Fibroblast of lung (primary cell): Measurements from ENCODE around the gene ABHD10. TPM values are rescaled to one million over a fixed set of nuclear protein-coding genes. Genes with fewer than 3 reads are reported as not detected.

Experiments
- DNase-seq, 2 donors: peaks; one replicate each; pipeline versions ENCODE4 v3.0.0 to v3.0.0-alpha.2; 2010; ENCODE audit warnings: low read depth in 2 of 2
- H2AFZ ChIP-seq: 2 replicates; pipeline ENCODE4 v1.5.1; 2012; ENCODE audit warnings: low read length, control low read depth, inconsistent platforms
- H3K27ac ChIP-seq: 2 replicates; pipeline ENCODE4 v1.5.1; 2011; ENCODE audit warnings: low read length, control low read depth; ENCODE audit not compliant: insufficient read depth
- H3K27me3 ChIP-seq: 2 replicates; pipeline ENCODE4 v1.5.1; 2011; ENCODE audit warnings: mild to moderate bottlenecking, low read length; ENCODE audit not compliant: control insufficient read depth, insufficient read depth
- H3K36me3 ChIP-seq: 2 replicates; pipeline ENCODE4 v1.5.1; 2011; ENCODE audit warnings: low read length; ENCODE audit not compliant: control insufficient read depth, insufficient read depth
- H3K4me1 ChIP-seq: 2 replicates; pipeline ENCODE4 v1.5.1; 2011; ENCODE audit warnings: low read length; ENCODE audit not compliant: control insufficient read depth, insufficient read depth; ENCODE audit errors: extremely low read depth
- H3K4me2 ChIP-seq: 2 replicates; pipeline ENCODE4 v1.5.1; 2011; ENCODE audit warnings: low read length, control low read depth; ENCODE audit not compliant: insufficient read depth; ENCODE audit errors: extremely low read depth
- H3K4me3 ChIP-seq, 4 experiments: fragments of 200-600 bp in 1 of 4; sonication (generic) in 1 of 4; replicated peaks in 1 of 4; 2 replicates each; pipeline ENCODE4 v1.5.1; 2011 to 2016; ENCODE audit warnings: low read length in 4 of 4, low read depth in 3 of 4, mild to moderate bottlenecking in 3 of 4, control low read depth in 2 of 4, inconsistent platforms in 1 of 4, mixed read lengths in 1 of 4; ENCODE audit not compliant: insufficient read depth in 1 of 4; ENCODE audit errors: control extremely low read depth in 1 of 4
- H3K79me2 ChIP-seq: 2 replicates; pipeline ENCODE4 v1.5.1; 2012; ENCODE audit warnings: mild to moderate bottlenecking, low read length, inconsistent platforms; ENCODE audit not compliant: control insufficient read depth, insufficient read depth
- H3K9ac ChIP-seq: 2 replicates; pipeline ENCODE4 v1.5.1; 2011; ENCODE audit warnings: mild to moderate bottlenecking, low read length, control low read depth; ENCODE audit not compliant: insufficient read depth
- H3K9me3 ChIP-seq: 2 replicates; pipeline ENCODE4 v1.5.1; 2012; ENCODE audit warnings: low read depth, low read length; ENCODE audit not compliant: control insufficient read depth, insufficient read depth
- H4K20me1 ChIP-seq: 2 replicates; pipeline ENCODE4 v1.5.1; 2011; ENCODE audit warnings: low read length; ENCODE audit not compliant: control insufficient read depth, insufficient read depth; ENCODE audit errors: extremely low read depth
- EZH2 ChIP-seq: IDR thresholded peaks from 2 replicates; pipeline ENCODE4 v1.5.1; 2012; ENCODE audit warnings: low read length, control low read depth, mild to moderate bottlenecking; ENCODE audit errors: missing control alignments
- polyA plus RNA-seq, 2 donors: library from polyadenylated mRNA; depleted of rRNA in 1 of 2; stranded (reverse) in 1 of 2; unstranded in 1 of 2; fragments of >200 nt; gene quantifications; 2 replicates each; pipeline ENCODE4 v1.2.1, GENCODE V29; 2011 to 2012; ENCODE audit warnings: missing spikeins in 1 of 2
- total RNA-seq: library from RNA; depleted of rRNA; stranded (reverse); fragments of >200 nt; gene quantifications from 2 replicates; pipeline ENCODE4 v1.2.1, GENCODE V29; 2014
- TF ChIP-seq, protein P1 (sequence below), 2 donors: IDR thresholded peaks in 1 of 2; conservative IDR thresholded peaks in 1 of 2; 1 replicate in 1 of 2; 2 replicates in 1 of 2; pipeline ENCODE4 v1.5.1; 2011 to 2012; ENCODE audit warnings: low read length in 2 of 2, control low read depth in 1 of 2, inconsistent platforms in 1 of 2, low read depth in 1 of 2, mild to moderate bottlenecking in 1 of 2

The ABHD10 gene
- total and polyA plus RNA-seq, 2 donors (not counting 1 experiment from before 2014, with no cell fraction given): 29.8 to 48.6 TPM

GRCh38 chr3:111954228-111954990, 24.4 kb upstream of the ABHD10 start:
- TF ChIP-seq, protein P1, sequence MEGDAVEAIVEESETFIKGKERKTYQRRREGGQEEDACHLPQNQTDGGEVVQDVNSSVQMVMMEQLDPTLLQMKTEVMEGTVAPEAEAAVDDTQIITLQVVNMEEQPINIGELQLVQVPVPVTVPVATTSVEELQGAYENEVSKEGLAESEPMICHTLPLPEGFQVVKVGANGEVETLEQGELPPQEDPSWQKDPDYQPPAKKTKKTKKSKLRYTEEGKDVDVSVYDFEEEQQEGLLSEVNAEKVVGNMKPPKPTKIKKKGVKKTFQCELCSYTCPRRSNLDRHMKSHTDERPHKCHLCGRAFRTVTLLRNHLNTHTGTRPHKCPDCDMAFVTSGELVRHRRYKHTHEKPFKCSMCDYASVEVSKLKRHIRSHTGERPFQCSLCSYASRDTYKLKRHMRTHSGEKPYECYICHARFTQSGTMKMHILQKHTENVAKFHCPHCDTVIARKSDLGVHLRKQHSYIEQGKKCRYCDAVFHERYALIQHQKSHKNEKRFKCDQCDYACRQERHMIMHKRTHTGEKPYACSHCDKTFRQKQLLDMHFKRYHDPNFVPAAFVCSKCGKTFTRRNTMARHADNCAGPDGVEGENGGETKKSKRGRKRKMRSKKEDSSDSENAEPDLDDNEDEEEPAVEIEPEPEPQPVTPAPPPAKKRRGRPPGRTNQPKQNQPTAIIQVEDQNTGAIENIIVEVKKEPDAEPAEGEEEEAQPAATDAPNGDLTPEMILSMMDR (conservative IDR thresholded peaks at IDR 0.05 in 1 of 2, IDR thresholded peaks at IDR 0.05 in 1 of 2; ENCODE audit: low read depth in 1 of 2, low read length in 2 of 2): no peak
- TF ChIP-seq EZH2: no peak
- Histone ChIP-seq H3K27ac (no peak overlapping the region), H3K27me3 (no peaks in the 10 kb centered on the region), H3K36me3 (peaks cover 7% of the 10 kb centered on the region), H3K9ac (no peak overlapping the region), H3K4me1 (no peaks in the 10 kb centered on the region), H2AFZ (no peak overlapping the region), H3K79me2 (no peaks in the 10 kb centered on the region), H3K4me3 (no peak overlapping the region), H3K9me3 (no peaks in the 10 kb centered on the region), H4K20me1 (no peaks in the 10 kb centered on the region), H3K4me2 (no peak overlapping the region)
- peak; percentile 47 to 62 for DNase-seq

DNA sequence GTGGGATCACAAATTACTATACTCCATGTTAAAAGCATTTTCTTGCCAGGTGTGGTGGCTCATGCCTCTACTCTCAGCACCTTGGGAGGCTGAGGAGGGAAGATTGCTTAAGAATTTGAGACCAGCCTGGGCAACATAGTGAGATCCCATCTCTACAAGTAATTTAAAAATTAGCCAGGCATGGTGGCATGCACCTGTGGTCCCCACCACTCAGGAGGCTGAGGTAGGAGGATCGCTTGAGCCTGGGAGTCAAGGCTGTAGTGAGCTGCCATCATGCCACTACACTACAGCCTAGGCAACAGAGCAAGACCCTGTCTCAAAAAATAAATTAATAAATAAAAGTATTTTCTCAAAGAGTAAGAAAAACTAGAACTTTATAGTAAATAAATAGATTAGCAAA, 22.9 kb upstream of the ABHD10 start:
- TF ChIP-seq, protein P1 (conservative IDR thresholded peaks at IDR 0.05 in 1 of 2, IDR thresholded peaks at IDR 0.05 in 1 of 2; ENCODE audit: low read depth in 1 of 2, low read length in 2 of 2): no peak
- no peak for TF ChIP-seq EZH2

DNA sequence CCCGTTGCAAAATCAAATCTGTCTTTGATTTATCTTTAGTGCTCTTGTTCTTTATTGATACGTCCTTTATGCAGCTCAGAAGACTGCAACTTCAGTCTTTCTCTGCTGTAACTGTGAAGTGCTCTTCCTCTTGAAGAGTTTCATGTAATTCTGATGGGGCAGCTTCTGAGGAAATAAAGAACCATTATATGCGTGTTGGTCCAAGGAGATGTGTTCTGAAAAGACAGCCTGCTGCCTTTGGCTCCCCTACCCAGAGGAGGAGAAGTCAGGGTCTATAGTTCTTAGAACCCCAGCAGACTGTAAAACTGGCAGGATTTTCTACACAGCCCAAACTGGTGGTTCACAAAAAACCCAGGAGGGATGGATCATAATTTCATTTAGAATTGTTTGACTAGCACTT, 22.4 kb upstream of the ABHD10 start:
- Histone ChIP-seq H3K79me2 (no peaks in the 10 kb centered on the region), H4K20me1 (no peaks in the 10 kb centered on the region), H3K27me3 (no peaks in the 10 kb centered on the region), H3K9ac (no peak overlapping the region), H3K27ac (no peak overlapping the region), H3K36me3 (peaks cover 4% of the 10 kb centered on the region), H3K4me1 (no peaks in the 10 kb centered on the region), H3K4me3 (no peak overlapping the region), H2AFZ (no peak overlapping the region), H3K4me2 (no peak overlapping the region), H3K9me3 (no peaks in the 10 kb centered on the region)
- TF ChIP-seq, protein P1 (conservative IDR thresholded peaks at IDR 0.05 in 1 of 2, IDR thresholded peaks at IDR 0.05 in 1 of 2; ENCODE audit: low read depth in 1 of 2, low read length in 2 of 2): no peak
- TF ChIP-seq EZH2: no peak
- no peak for DNase-seq

More for the DNA sequence above, 22.9 kb upstream of the ABHD10 start:
- Histone ChIP-seq H2AFZ (no peak overlapping the region), H3K4me2 (no peak overlapping the region), H3K4me3 (no peak overlapping the region), H3K9ac (no peak overlapping the region), H3K27me3 (no peaks in the 10 kb centered on the region), H3K36me3 (peaks cover 4% of the 10 kb centered on the region), H3K4me1 (no peaks in the 10 kb centered on the region), H3K27ac (no peak overlapping the region), H4K20me1 (no peaks in the 10 kb centered on the region), H3K9me3 (no peaks in the 10 kb centered on the region), H3K79me2 (no peaks in the 10 kb centered on the region)
- DNase-seq: no peak
